ENCODE measurements around the gene MERTK.

GRCh38 chr2:111896024-111896423 lies 2.4 kb upstream of the MERTK start:
- no peak for TF ChIP-seq TEAD4 (IDR thresholded peaks at IDR 0.05; ENCODE audit: borderline replicate concordance, insufficient read depth)
- TF ChIP-seq EZH2phosphoT487 (IDR thresholded peaks at IDR 0.05; ENCODE audit: borderline replicate concordance, low read depth) = no peak
- no peak for TF ChIP-seq CTCF (IDR thresholded peaks at IDR 0.05)
- TF ChIP-seq FOSL2 (IDR thresholded peaks at IDR 0.05; ENCODE audit: borderline replicate concordance, low read depth) = no peak
- no peak for TF ChIP-seq POLR2AphosphoS5 (IDR thresholded peaks at IDR 0.05; ENCODE audit: low read depth, low read length)
- no peak for TF ChIP-seq EP300 (IDR thresholded peaks at IDR 0.05; ENCODE audit: borderline replicate concordance in 1 of 2, low read depth in 1 of 2, low read length in 1 of 2)
- no peak for TF ChIP-seq REST (IDR thresholded peaks at IDR 0.05; ENCODE audit: low read depth, low read length)

Data from SK-N-SH (cell line).